Esophagus (tissue), 2 donors: ENCODE results near the gene OGFOD2. TPM values are rescaled to one million over a fixed set of nuclear protein-coding genes. Genes with fewer than 3 reads are reported as not detected.

Experiments
- H3K27ac ChIP-seq, 2 donors: one replicate each; pipeline ENCODE4 v1.5.1; 2013; ENCODE audit warnings: low read depth in 2 of 2, mild to moderate bottlenecking in 2 of 2, inconsistent platforms in 1 of 2, low read length in 1 of 2, moderate library complexity in 1 of 2
- H3K27me3 ChIP-seq, 2 donors: one replicate each; pipeline ENCODE4 v1.6.1; 2013; ENCODE audit warnings: low read length in 2 of 2, control low read depth in 1 of 2, mild to moderate bottlenecking in 1 of 2; ENCODE audit not compliant: insufficient read depth in 2 of 2, control insufficient read depth in 1 of 2
- H3K36me3 ChIP-seq, 2 donors: one replicate each; pipeline ENCODE4 v1.6.1; 2013; ENCODE audit warnings: low read length in 1 of 2; ENCODE audit not compliant: control insufficient read depth in 2 of 2, insufficient read depth in 2 of 2
- H3K4me1 ChIP-seq, 2 donors: one replicate each; pipeline ENCODE4 v1.6.1; 2013; ENCODE audit warnings: low read length in 1 of 2; ENCODE audit not compliant: control insufficient read depth in 2 of 2, insufficient read depth in 2 of 2
- H3K4me3 ChIP-seq, 2 donors: one replicate each; pipeline ENCODE4 v1.5.1; 2013; ENCODE audit warnings: low read length in 2 of 2, mild to moderate bottlenecking in 2 of 2, low read depth in 1 of 2, moderate library complexity in 1 of 2
- H3K9me3 ChIP-seq, 2 donors: one replicate each; pipeline ENCODE4 v1.6.1; 2013; ENCODE audit warnings: mild to moderate bottlenecking in 2 of 2, low read depth in 1 of 2, low read length in 1 of 2, moderate library complexity in 1 of 2; ENCODE audit not compliant: control insufficient read depth in 2 of 2, insufficient read depth in 1 of 2
- WGBS, 2 donors: extraction: QIAGEN DNeasy Blood & Tissue Kit; methylation state at CpG; one replicate each; pipeline ENCODE4 v1.1.7; 2013; 5-methylcytosine and 5-hydroxymethylcytosine counted together
- polyA plus RNA-seq, 2 donors: library from polyadenylated mRNA; stranded (reverse); fragments of 200-250 nt; gene quantifications; one replicate each; pipeline ENCODE4 v1.2.3, GENCODE V29; 2013
- donor health status: healthy with polysubstance abuse.
- donor health status: Bipolar disorder and iron deficiency.

The OGFOD2 gene
- polyA plus RNA-seq, 2 donors = 10.8 to 11.5 TPM

DNA sequence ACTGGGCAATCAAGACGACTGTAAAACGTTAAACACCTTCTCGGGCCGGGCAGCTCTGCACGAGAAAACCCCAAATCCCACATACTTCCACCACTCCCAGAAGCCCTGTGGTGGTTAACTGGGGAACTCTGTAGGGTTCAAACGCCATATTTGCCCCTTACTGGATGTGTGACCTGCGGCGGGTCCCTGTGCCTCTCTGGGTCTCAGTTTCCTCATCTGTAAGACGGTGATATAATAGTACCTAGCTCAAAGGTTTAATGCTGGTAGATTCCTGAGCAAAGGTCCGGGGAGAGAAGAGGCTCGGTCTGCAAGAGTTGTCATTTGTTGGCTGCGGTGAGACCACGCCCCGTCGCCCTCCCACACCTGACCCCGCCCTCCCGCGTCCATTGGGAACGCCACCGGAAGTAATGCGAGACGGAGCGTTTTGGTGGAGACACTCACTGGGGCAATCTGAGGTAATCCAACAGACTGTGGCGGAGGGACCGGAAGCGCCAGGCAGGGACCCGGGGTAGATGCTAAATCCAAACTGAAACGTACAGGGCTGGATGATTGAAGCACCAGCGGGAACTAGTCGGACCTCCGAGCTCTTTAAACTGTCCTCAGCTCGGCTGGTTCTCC, 661 bp upstream of the OGFOD2 start:
- Histone ChIP-seq H3K4me1 (peaks cover 8 to 17% of the 10 kb centered on the region in 2 donors), H3K27ac (peak overlapping the region; percentile 97 to 100), H3K27me3 (no peaks in the 10 kb centered on the region), H3K36me3 (peaks cover 0 to 7% of the 10 kb centered on the region in 2 donors), H3K9me3 (no peaks in the 10 kb centered on the region), H3K4me3 (peak overlapping the region; percentile 85 to 89)
- 0% methylated on average over 32 of the region's 32 CpGs for WGBS, 2 donors

DNA sequence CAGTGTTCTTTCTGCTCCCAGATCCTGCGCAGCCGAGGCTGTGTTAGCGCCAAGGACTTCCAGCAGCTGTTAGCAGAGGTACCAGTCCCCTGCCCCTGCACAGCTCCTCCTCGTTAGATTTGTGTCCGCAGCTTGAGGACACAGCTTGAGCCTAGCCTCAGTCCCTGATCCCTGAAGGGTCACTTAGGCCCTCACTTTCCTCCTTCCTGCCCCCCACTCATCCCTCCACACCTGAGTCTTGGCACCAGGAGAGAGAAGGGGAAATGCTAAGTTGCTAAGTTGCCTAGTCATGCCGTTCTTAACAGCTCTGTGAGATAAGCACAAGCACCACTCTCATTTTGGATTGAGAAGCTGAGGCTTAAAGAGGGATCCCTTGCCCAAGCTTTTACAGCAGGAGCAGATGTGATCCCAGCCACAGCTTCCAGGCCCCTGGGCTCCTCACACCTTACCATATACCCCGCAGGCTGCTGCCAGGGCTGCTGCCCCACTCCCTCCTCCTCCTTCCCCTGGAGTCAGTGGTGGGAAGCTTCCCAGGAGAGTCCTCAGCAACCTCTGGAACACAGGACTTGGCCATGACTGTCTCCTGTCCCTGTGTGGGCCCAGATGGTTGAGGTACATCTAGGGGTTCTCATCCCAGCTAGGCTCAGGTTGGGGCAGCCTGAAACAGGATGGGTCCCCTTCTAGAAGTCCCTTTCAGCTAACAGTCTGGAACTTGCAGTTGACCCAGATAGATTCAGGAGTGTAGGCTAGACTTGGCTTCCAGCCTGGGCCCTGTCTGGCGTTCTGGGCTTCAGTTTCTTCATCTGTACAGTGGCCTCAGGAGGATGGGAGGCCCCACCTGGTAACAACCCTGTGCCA, 975 bp downstream of the OGFOD2 start:
- 6 to 7% methylated on average over 8 of the region's 8 CpGs for WGBS, 2 donors
- peaks cover 13 to 20% of the 10 kb centered on the region in 2 donors for H3K4me1 ChIP-seq
- no peaks in the 10 kb centered on the region for H3K27me3 ChIP-seq
- peak overlapping the region; percentile 85 to 89 for H3K4me3 ChIP-seq
- H3K9me3 ChIP-seq = no peaks in the 10 kb centered on the region
- peaks cover 0 to 7% of the 10 kb centered on the region in 2 donors for H3K36me3 ChIP-seq
- H3K27ac ChIP-seq = peak overlapping the region in 1 of 2 donors; percentile 23

DNA sequence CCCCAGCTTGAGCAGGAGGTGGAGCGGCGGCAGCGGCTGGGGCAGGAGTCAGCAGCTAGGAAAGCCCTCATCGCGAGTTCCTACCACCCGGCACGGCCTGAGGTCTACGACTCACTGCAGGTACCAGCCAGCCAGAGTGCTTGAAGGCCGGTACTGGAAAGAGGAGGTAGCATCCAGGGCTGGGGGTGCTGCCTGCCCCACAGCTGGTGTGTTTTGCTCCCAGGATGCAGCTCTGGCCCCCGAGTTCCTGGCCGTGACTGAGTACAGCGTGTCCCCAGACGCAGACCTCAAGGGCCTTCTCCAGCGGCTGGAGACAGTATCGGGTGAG, 1.6 kb downstream of the OGFOD2 start:
- H3K4me1 ChIP-seq = peaks cover 14 to 23% of the 10 kb centered on the region in 2 donors

DNA sequence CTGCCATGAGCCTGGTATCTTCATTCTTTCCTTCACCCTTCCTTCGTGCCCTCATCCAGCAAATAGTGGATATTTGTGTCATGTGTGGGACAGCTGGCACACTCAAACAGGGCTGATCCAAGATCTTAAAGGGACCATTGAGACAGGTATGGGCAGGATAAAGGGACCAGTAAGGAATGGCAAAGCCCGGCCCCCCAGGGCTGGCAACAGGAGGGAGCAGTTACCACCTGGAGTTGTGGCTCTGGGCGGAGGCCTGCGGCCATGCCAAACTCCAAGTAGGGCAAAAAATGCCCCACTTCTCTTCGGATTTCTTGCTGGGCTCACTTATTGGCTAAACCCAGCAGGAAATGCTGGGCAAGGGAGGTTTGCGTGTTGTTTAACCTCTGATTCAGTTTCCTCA, 2.1 kb downstream of the OGFOD2 start:
- Histone ChIP-seq H3K4me1 (peaks cover 19 to 29% of the 10 kb centered on the region in 2 donors), H3K4me3 (no peak overlapping the region), H3K27ac (no peak overlapping the region), H3K9me3 (no peaks in the 10 kb centered on the region), H3K36me3 (peaks cover 0 to 14% of the 10 kb centered on the region in 2 donors), H3K27me3 (no peaks in the 10 kb centered on the region)
- 79 to 86% methylated on average over 6 of the region's 6 CpGs for WGBS, 2 donors

More for the DNA sequence above, 1.6 kb downstream of the OGFOD2 start:
- Histone ChIP-seq H3K27ac (no peak overlapping the region), H3K4me3 (no peak overlapping the region), H3K27me3 (no peaks in the 10 kb centered on the region), H3K36me3 (peaks cover 0 to 9% of the 10 kb centered on the region in 2 donors), H3K9me3 (no peaks in the 10 kb centered on the region)
- WGBS, 2 donors = 70 to 76% methylated on average over 15 of the region's 15 CpGs

DNA sequence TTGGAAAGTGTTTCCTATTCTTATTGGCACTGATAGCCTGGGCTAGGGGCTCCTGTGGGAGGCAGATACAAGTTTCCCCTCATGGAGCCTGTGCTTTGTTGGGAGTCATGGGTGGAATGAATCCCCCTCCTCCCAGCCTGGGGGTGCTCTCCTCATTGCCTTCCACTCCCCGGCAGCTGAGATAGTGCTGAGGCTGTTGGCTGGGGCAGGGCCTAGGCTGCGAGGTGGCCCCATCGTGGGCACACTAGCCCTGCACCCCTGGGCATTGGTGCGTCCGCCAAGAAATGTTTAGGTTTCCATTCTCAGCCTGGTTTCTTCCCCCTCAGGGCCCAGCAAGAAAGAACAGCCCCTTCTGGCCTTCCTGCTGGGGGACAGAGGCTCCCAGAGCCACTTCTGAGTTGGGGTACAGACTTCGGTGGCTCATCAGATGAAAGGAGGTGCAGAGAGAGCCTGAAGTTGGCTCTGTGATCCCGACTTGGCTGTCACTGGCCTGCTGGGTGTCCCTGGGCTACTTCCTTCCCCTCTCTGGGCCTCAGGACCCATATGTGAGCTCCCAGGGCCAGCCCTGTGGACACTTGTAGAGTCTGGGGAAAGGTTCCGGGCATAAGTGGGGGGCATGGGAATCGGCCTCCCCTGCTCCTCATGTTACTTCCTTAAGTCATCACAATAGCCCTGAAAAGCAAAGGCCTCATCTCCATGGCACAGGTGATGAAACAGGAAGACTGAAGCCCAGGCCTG, 2.8 kb downstream of the OGFOD2 start:
- Histone ChIP-seq H3K4me3 (no peak overlapping the region), H3K27ac (no peak overlapping the region), H3K27me3 (no peaks in the 10 kb centered on the region), H3K4me1 (peaks cover 25 to 35% of the 10 kb centered on the region in 2 donors), H3K9me3 (no peaks in the 10 kb centered on the region), H3K36me3 (peaks cover 0 to 20% of the 10 kb centered on the region in 2 donors)
- 81 to 88% methylated on average over 9 of the region's 9 CpGs for WGBS, 2 donors

DNA sequence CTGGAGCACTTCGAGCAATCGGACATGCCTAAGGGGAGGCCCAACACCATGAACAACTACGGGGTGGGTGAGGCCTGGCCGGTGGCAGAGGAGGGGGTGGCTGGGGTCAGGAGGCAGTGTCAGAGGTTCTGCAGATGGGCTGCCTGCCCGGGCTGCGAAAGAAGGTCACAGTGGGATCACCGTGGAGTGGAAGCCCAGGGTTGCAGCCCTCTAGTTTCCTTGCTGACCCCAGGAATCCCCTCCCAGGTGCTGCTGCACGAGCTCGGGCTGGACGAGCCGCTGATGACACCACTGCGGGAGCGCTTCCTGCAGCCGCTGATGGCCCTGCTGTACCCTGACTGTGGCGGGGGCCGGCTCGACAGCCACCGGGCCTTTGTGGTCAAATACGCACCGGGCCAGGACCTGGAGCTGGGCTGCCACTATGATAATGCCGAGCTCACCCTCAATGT, 3.5 kb downstream of the OGFOD2 start:
- WGBS, 2 donors = 86 to 89% methylated on average over 21 of the region's 21 CpGs
- Histone ChIP-seq H3K4me3 (no peak overlapping the region), H3K9me3 (no peaks in the 10 kb centered on the region), H3K4me1 (peaks cover 25 to 36% of the 10 kb centered on the region in 2 donors), H3K36me3 (peaks cover 0 to 26% of the 10 kb centered on the region in 2 donors), H3K27ac (no peak overlapping the region), H3K27me3 (no peaks in the 10 kb centered on the region)

DNA sequence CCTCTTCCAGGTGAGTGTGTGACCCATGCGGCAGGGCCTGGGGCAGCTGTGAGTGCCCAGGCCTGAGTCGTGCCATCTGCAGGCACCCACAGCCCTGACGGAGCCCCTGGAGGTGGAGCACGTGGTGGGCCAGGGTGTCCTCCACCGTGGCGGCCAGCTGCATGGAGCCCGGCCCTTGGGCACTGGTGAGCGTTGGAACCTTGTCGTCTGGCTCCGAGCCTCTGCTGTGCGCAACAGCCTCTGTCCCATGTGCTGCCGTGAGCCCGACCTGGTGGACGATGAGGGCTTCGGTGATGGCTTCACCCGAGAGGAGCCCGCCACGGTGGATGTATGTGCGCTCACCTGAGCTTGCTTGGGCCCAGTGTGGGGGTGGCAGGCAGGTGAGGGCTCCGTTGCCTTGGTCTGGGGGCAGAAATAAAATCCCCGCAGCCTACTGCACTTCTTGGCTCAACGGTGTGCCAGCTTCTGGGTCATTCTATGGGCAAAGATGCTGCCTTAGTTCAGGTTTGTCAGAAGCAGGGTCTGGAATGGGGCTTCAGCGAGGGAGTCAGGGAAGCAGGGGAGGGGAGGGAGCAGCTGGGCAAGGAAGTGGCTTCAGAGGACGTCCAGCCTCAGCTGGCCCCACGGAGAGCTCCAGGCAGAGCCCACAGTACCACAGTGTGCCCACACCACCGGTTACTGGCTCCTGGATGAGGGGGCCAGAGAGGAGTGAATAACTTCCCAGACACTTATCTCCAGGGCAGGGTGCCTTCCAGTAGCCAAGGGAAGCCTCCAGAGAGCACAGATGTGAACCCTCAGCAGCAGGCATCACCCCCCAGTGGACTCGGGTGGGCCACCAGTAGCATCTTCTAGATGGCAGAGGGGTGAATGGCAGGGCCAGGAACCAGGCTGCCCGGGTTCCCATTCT, 4.2 kb downstream of the OGFOD2 start:
- Histone ChIP-seq H3K4me1 (peaks cover 25 to 42% of the 10 kb centered on the region in 2 donors), H3K27ac (peak overlapping the region in 1 of 2 donors; percentile 85)

DNA sequence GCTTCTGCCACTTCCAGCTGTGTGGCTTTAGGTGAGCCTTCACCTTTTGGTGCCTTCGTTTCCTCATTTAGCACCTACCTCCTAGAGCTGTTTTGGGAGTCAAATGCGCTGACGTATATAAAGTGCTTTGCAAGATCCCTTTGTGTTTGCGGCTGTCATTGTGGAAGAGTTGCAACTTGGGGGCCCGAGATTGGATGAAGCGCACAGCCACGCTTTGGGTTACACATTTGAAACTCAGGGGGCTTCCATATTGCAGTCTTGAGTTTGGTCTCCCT, 4.8 kb downstream of the OGFOD2 start:
- H3K27me3 ChIP-seq = no peaks in the 10 kb centered on the region
- H3K9me3 ChIP-seq = no peaks in the 10 kb centered on the region
- peaks cover 25 to 45% of the 10 kb centered on the region in 2 donors for H3K4me1 ChIP-seq
- H3K27ac ChIP-seq = peak overlapping the region; percentile 81 to 85
- H3K36me3 ChIP-seq = peaks cover 0 to 26% of the 10 kb centered on the region in 2 donors
- H3K4me3 ChIP-seq = peak overlapping the region; percentile 89 to 93
- WGBS, 2 donors = 5% methylated on average over 7 of the region's 7 CpGs

More for the DNA sequence above, 4.2 kb downstream of the OGFOD2 start:
- peak overlapping the region in 1 of 2 donors; percentile 89 for H3K4me3 ChIP-seq
- no peaks in the 10 kb centered on the region for H3K27me3 ChIP-seq
- peaks cover 0 to 26% of the 10 kb centered on the region in 2 donors for H3K36me3 ChIP-seq
- H3K9me3 ChIP-seq = no peaks in the 10 kb centered on the region
- 71 to 76% methylated on average over 28 of the region's 28 CpGs for WGBS, 2 donors
